ENCODE results near the gene FRS2. TPM values are rescaled to one million over a fixed set of nuclear protein-coding genes. Genes with fewer than 3 reads are reported as not detected.

Gene FRS2
- total and polyA plus RNA-seq, 2 donors (not counting 1 experiment from before 2014, with no cell fraction given), result 11.3 to 33.7 TPM

DNA sequence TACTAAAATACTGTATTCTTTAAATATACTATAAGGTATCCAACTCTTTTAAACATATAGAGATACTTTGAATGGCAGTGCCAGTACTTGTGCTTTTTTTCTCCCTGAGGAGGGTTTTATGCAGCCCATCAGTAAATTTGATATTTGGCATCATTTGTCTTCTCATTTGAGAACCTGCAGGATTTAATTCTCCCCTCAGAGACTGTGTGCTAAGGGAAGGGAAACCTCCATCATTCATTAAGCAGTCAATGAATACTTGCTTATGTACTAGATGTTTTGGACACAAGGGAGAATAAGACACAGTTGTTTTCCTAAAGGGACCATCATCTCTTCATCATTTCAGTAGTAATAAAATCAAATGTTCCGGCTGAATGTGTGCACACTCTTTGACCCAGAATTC, 40.8 kb downstream of the FRS2 start:
- no peak overlapping the region for H3K9ac ChIP-seq (ENCODE audit: low read length)
- no peak overlapping the region for H3K4me2 ChIP-seq (replicated peaks; ENCODE audit: low read depth, low read length, poor library complexity, severe bottlenecking)
- intact Hi-C loops (cut with micrococcal nuclease), result no loop called here
- no CpG with 5 or more reads among the region's 1 CpG for WGBS (ENCODE audit: insufficient coverage)
- Mint-ChIP-seq H3K4me3 (no peak overlapping the region), H3K4me1 (peaks cover 53% of the 10 kb centered on the region), H3K27me3 (no peaks in the 10 kb centered on the region), H3K27ac (no peak overlapping the region), H3K9me3 (ENCODE audit: insufficient read depth) (no peaks in the 10 kb centered on the region)
- no peaks in the 10 kb centered on the region for H3K9me3 ChIP-seq (ENCODE audit: control extremely low read depth in 1 of 3, control insufficient read depth in 2 of 3, insufficient read depth in 1 of 3, low read length in 2 of 3)
- H3K4me1 ChIP-seq (ENCODE audit: control insufficient read depth in 2 of 2, insufficient read depth in 2 of 2, low read length in 2 of 2), result peaks cover 0 to 11% of the 10 kb centered on the region in 2 donors
- POLR2A ChIA-PET, result no interaction called here
- no peaks in the 10 kb centered on the region for H3K36me3 ChIP-seq (replicated peaks in 1 of 2; ENCODE audit: control extremely low read depth in 1 of 2, control insufficient read depth in 1 of 2, extremely low read depth in 1 of 2, insufficient read depth in 2 of 2, low read length in 1 of 2)
- ATAC-seq (ENCODE audit: low read depth), result no peak
- peaks cover 85% of the 10 kb centered on the region for H3K79me2 ChIP-seq (ENCODE audit: control insufficient read depth, insufficient read depth, low read length)
- no peak overlapping the region for H3K27ac ChIP-seq (ENCODE audit: low read length in 2 of 2)
- no peak for DNase-seq
- H4K20me1 ChIP-seq (ENCODE audit: control insufficient read depth, insufficient read depth, low read length, poor library complexity, severe bottlenecking), result peaks cover 55% of the 10 kb centered on the region
- no peaks in the 10 kb centered on the region for H3K27me3 ChIP-seq (replicated peaks in 1 of 4; ENCODE audit: control extremely low read depth in 1 of 4, control insufficient read depth in 3 of 4, insufficient read depth in 4 of 4, low read length in 3 of 4)
- H3K4me3 ChIP-seq (ENCODE audit: control extremely low read depth in 1 of 5, extremely low read depth in 1 of 5, insufficient read depth in 1 of 5, low read depth in 2 of 5, low read length in 4 of 5), result no peak overlapping the region
- no peak for TF ChIP-seq EZH2 (IDR thresholded peaks at IDR 0.05; ENCODE audit: borderline replicate concordance, insufficient read depth, low read depth, low read length, poor library complexity, severe bottlenecking)
- TF ChIP-seq, protein P1, sequence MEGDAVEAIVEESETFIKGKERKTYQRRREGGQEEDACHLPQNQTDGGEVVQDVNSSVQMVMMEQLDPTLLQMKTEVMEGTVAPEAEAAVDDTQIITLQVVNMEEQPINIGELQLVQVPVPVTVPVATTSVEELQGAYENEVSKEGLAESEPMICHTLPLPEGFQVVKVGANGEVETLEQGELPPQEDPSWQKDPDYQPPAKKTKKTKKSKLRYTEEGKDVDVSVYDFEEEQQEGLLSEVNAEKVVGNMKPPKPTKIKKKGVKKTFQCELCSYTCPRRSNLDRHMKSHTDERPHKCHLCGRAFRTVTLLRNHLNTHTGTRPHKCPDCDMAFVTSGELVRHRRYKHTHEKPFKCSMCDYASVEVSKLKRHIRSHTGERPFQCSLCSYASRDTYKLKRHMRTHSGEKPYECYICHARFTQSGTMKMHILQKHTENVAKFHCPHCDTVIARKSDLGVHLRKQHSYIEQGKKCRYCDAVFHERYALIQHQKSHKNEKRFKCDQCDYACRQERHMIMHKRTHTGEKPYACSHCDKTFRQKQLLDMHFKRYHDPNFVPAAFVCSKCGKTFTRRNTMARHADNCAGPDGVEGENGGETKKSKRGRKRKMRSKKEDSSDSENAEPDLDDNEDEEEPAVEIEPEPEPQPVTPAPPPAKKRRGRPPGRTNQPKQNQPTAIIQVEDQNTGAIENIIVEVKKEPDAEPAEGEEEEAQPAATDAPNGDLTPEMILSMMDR (IDR thresholded peaks at IDR 0.05), result no peak
- CTCF ChIA-PET, result no interaction called here
- H2AFZ ChIP-seq (ENCODE audit: insufficient read depth, low read depth, low read length, poor library complexity, severe bottlenecking), result no peak overlapping the region

GRCh38 chr12:69511469-69512267, 41.5 kb downstream of the FRS2 start:
- ATAC-seq (ENCODE audit: low read depth) (no peak), DNase-seq (no peak)
- TF ChIP-seq EZH2 (IDR thresholded peaks at IDR 0.05; ENCODE audit: borderline replicate concordance, insufficient read depth, low read depth, low read length, poor library complexity, severe bottlenecking), result no peak
- TF ChIP-seq, protein P1 (IDR thresholded peaks at IDR 0.05), result no peak
- Histone ChIP-seq H3K9ac (ENCODE audit: low read length) (no peak overlapping the region), H3K27ac (ENCODE audit: low read length in 2 of 2) (no peak overlapping the region), H3K4me3 (ENCODE audit: control extremely low read depth in 1 of 5, extremely low read depth in 1 of 5, insufficient read depth in 1 of 5, low read depth in 2 of 5, low read length in 4 of 5) (no peak overlapping the region), H3K79me2 (ENCODE audit: control insufficient read depth, insufficient read depth, low read length) (peaks cover 84% of the 10 kb centered on the region), H3K4me2 (replicated peaks; ENCODE audit: low read depth, low read length, poor library complexity, severe bottlenecking) (no peak overlapping the region), H3K9me3 (ENCODE audit: control extremely low read depth in 1 of 3, control insufficient read depth in 2 of 3, insufficient read depth in 1 of 3, low read length in 2 of 3) (no peaks in the 10 kb centered on the region), H2AFZ (ENCODE audit: insufficient read depth, low read depth, low read length, poor library complexity, severe bottlenecking) (no peak overlapping the region), H3K36me3 (replicated peaks in 1 of 2; ENCODE audit: control extremely low read depth in 1 of 2, control insufficient read depth in 1 of 2, extremely low read depth in 1 of 2, insufficient read depth in 2 of 2, low read length in 1 of 2) (no peaks in the 10 kb centered on the region), H4K20me1 (ENCODE audit: control insufficient read depth, insufficient read depth, low read length, poor library complexity, severe bottlenecking) (peaks cover 49% of the 10 kb centered on the region), H3K4me1 (ENCODE audit: control insufficient read depth in 2 of 2, insufficient read depth in 2 of 2, low read length in 2 of 2) (peaks cover 0 to 11% of the 10 kb centered on the region in 2 donors), H3K27me3 (replicated peaks in 1 of 4; ENCODE audit: control extremely low read depth in 1 of 4, control insufficient read depth in 3 of 4, insufficient read depth in 4 of 4, low read length in 3 of 4) (no peaks in the 10 kb centered on the region)
- H3K4me3 Mint-ChIP-seq, result no peak overlapping the region
- ChIA-PET POLR2A (no interaction called here), CTCF (no interaction called here)
- H3K4me1 Mint-ChIP-seq, result peaks cover 49% of the 10 kb centered on the region
- H3K27me3 Mint-ChIP-seq, result no peaks in the 10 kb centered on the region
- intact Hi-C loops (cut with micrococcal nuclease), result no loop called here
- no peak overlapping the region for H3K27ac Mint-ChIP-seq
- no peaks in the 10 kb centered on the region for H3K9me3 Mint-ChIP-seq (ENCODE audit: insufficient read depth)
- WGBS (ENCODE audit: insufficient coverage), result no CpG with 5 or more reads among the region's 6 CpGs
